Kidney (tissue), 14 donors: ENCODE data around the gene CHRD. TPM values are rescaled to one million over a fixed set of nuclear protein-coding genes. Genes with fewer than 3 reads are reported as not detected.

ENCODE experiments used
- DNase-seq, 5 donors: peaks; one replicate each; pipeline ENCODE4 v3.0.0-alpha.2; 2013 to 2020
- FAIRE-seq: peaks from 2 replicates; lab custom pipeline; 2012; peaks lifted over from hg19 to GRCh38; lab: Jason Lieb, UNC
- H3K27ac ChIP-seq, 2 donors: one replicate each; pipeline ENCODE4 v1.7.0; 2013; ENCODE audit warnings: low read depth in 2 of 2, low read length in 2 of 2, inconsistent platforms in 1 of 2
- H3K27me3 ChIP-seq: one replicate; pipeline ENCODE4 v1.7.1; 2013; ENCODE audit warnings: low read length, inconsistent platforms; ENCODE audit not compliant: control insufficient read depth, insufficient read depth
- H3K36me3 ChIP-seq, 3 donors: one replicate each; pipeline versions ENCODE4 v1.7.0 to v1.7.1; 2013; ENCODE audit warnings: low read length in 3 of 3, control low read depth in 1 of 3, inconsistent platforms in 1 of 3; ENCODE audit not compliant: insufficient read depth in 3 of 3, control insufficient read depth in 2 of 3
- H3K4me1 ChIP-seq, 3 donors: one replicate each; pipeline versions ENCODE4 v1.7.0 to v1.7.1; 2013; ENCODE audit warnings: low read length in 3 of 3, inconsistent platforms in 1 of 3, low read depth in 1 of 3; ENCODE audit not compliant: control insufficient read depth in 2 of 3, insufficient read depth in 2 of 3
- H3K4me3 ChIP-seq, 3 donors: one replicate each; pipeline versions ENCODE4 v1.7.0 to v1.8.1; 2013; ENCODE audit warnings: low read length in 3 of 3, control low read depth in 1 of 3, inconsistent platforms in 1 of 3
- H3K9ac ChIP-seq, 3 donors: one replicate each; pipeline versions ENCODE4 v1.7.0 to v1.7.1; 2013; ENCODE audit warnings: low read length in 3 of 3, control low read depth in 1 of 3, inconsistent platforms in 1 of 3
- H3K9me3 ChIP-seq, 3 donors: one replicate each; pipeline versions ENCODE4 v1.7.0 to v1.7.1; 2013; ENCODE audit warnings: low read length in 3 of 3, control low read depth in 1 of 3, inconsistent platforms in 1 of 3; ENCODE audit not compliant: control insufficient read depth in 2 of 3, insufficient read depth in 1 of 3
- CTCF ChIP-seq: IDR thresholded peaks from 3 replicates; pipeline ENCODE4 v1.5.1; 2012; ENCODE audit warnings: mild to moderate bottlenecking, moderate library complexity, borderline replicate concordance; ENCODE audit not compliant: insufficient read depth; ENCODE audit errors: extremely low read depth
- intact Hi-C: fragments of 100-400 bp; cut with DNase I; formaldehyde crosslinking; loops from one replicate; pipeline ENCODE4 v1.11.1; 2022
- polyA plus RNA-seq: library from polyadenylated mRNA; stranded (reverse); fragments of 350-450 nt; fragmentation: Illumina TruSeq; extraction: RNeasy Lipid Tissue Mini Kit (QIAGEN cat#74804); gene quantifications from one replicate; pipeline ENCODE4 v1.2.3, GENCODE V29; 2014; ENCODE audit warnings: low read depth, low replicate concordance; ENCODE audit not compliant: insufficient read depth
- total RNA-seq: library from RNA; stranded (reverse); fragmentation: NEBNext Ultra II Directional; extraction: Animal tissue kit (Norgen Biotek cat#: 25700); gene quantifications from one replicate; pipeline ENCODE4 v1.2.1, GENCODE V29; 2021
- donor health status: control.
- donor health status: control.
- donor health status: control.
- donor health status: control.
- donor health status: control.
- donor health status: DM: yes; HTN: yes; CAD: no.
- donor health status: Normal renal cell carcinoma (clear cell type).

CHRD gene
- total and polyA plus RNA-seq, 2 donors from 2014 or later, result 16.8 to 18.6 TPM

GRCh38 chr3:184353546-184353941 lies 26.3 kb upstream of the CHRD start:
- FAIRE-seq, result no peak
- intact Hi-C loops, result no loop called here
- Histone ChIP-seq H3K4me1 (peaks cover 0 to 8% (median 2%) of the 10 kb centered on the region in 3 donors), H3K27ac (no peak overlapping the region), H3K9me3 (no peaks in the 10 kb centered on the region), H3K36me3 (peaks cover 0 to 5% (median 4%) of the 10 kb centered on the region in 3 donors), H3K27me3 (no peaks in the 10 kb centered on the region), H3K9ac (no peak overlapping the region), H3K4me3 (no peak overlapping the region)
- TF ChIP-seq CTCF, result no peak
- DNase-seq, result peak in 1 of 5 donors; percentile 74

- Histone ChIP-seq H3K9ac (no peak overlapping the region), H3K4me1 (peaks cover 0 to 8% (median 2%) of the 10 kb centered on the region in 3 donors), H3K4me3 (no peak overlapping the region), H3K27me3 (no peaks in the 10 kb centered on the region), H3K9me3 (no peaks in the 10 kb centered on the region), H3K36me3 (peaks cover 0 to 5% (median 4%) of the 10 kb centered on the region in 3 donors), H3K27ac (no peak overlapping the region)
- peak; percentile 68 for TF ChIP-seq CTCF
- intact Hi-C loops, result no loop called here
- no peak for FAIRE-seq
- DNase-seq, result peak in 4 of 5 donors; percentile 51 to 76 (median 64)
These were observed 25.6 kb upstream of the CHRD start for GRCh38 chr3:184354121-184354728.

- no peaks in the 10 kb centered on the region for H3K9me3 ChIP-seq
- H3K27ac ChIP-seq, result no peak overlapping the region
- intact Hi-C loops, result no loop called here
- FAIRE-seq, result no peak
- no peaks in the 10 kb centered on the region for H3K27me3 ChIP-seq
- peaks cover 0 to 5% (median 2%) of the 10 kb centered on the region in 3 donors for H3K4me1 ChIP-seq
- DNase-seq, result peak in 1 of 5 donors; percentile 51
- H3K36me3 ChIP-seq, result peaks cover 0 to 5% (median 4%) of the 10 kb centered on the region in 3 donors
- H3K9ac ChIP-seq, result no peak overlapping the region
- no peak for TF ChIP-seq CTCF
- no peak overlapping the region for H3K4me3 ChIP-seq
These were observed 25.1 kb upstream of the CHRD start for GRCh38 chr3:184354754-184355153.
